HepG2 (cell line): ENCODE results near the gene RYK.

Source experiments
- ATF2 ChIP-seq: sonication (generic); formaldehyde crosslinking; IDR thresholded peaks from 2 replicates; pipeline ENCODE4 v1.4.0; 2020; ENCODE audit warnings: missing genetic modification reagents
- CBX5 ChIP-seq: sonication (generic); formaldehyde crosslinking; IDR thresholded peaks from 2 replicates; pipeline ENCODE4 v1.4.0; 2020; ENCODE audit warnings: missing genetic modification reagents, borderline replicate concordance
- CTCF ChIP-seq: sonication (generic); formaldehyde crosslinking; IDR thresholded peaks from 2 replicates; pipeline ENCODE4 v1.5.0; 2020; ENCODE audit warnings: mild to moderate bottlenecking, missing genetic modification reagents, moderate library complexity
- FOXP1 ChIP-seq, 2 experiments: fragments of 450-650 bp in 1 of 2; IDR thresholded peaks; 2 replicates each; pipeline ENCODE4 v1.6.1; 2017 to 2018; ENCODE audit warnings: antibody characterized with exemption in 1 of 2
- REPIN1 ChIP-seq: sonication (generic); formaldehyde crosslinking; IDR thresholded peaks from 2 replicates; pipeline ENCODE4 v1.8.0; 2022; ENCODE audit warnings: missing genetic modification reagents, low read depth, mild to moderate bottlenecking, borderline replicate concordance
- ZNF232 ChIP-seq: sonication (generic); formaldehyde crosslinking; IDR thresholded peaks from 2 replicates; pipeline ENCODE4 v1.4.0; 2020; ENCODE audit warnings: missing genetic modification reagents, borderline replicate concordance
- ZNF354B ChIP-seq: sonication (generic); formaldehyde crosslinking; IDR thresholded peaks from 2 replicates; pipeline ENCODE4 v1.8.0; 2022; ENCODE audit warnings: mild to moderate bottlenecking, missing genetic modification reagents
- ZNF749 ChIP-seq: sonication (generic); formaldehyde crosslinking; IDR thresholded peaks from 2 replicates; pipeline ENCODE4 v1.8.0; 2022; ENCODE audit warnings: mild to moderate bottlenecking, missing genetic modification reagents, moderate library complexity, borderline replicate concordance

GRCh38 chr3:134179508-134179907 lies 71.2 kb downstream of the RYK start:
- TF ChIP-seq CBX5 (no peak), FOXP1 (IDR thresholded peaks at IDR 0.05) (no peak), FOXP1 (CRISPR knock-in tag; IDR thresholded peaks at IDR 0.05) (no peak), ZNF354B (CRISPR knock-in tag) (no peak), REPIN1 (no peak), ZNF749 (no peak), ATF2 (CRISPR knock-in tag) (no peak), ZNF232 (CRISPR knock-in tag) (no peak), CTCF (CRISPR knock-in tag) (no peak)
